Inferior parietal cortex (tissue), 1 donor: Measurements from ENCODE around the gene PPP1R14D.
A peak's percentile ranks its signal among the peaks of the same experiment; 100 is the strongest.
"Not testable (repeated sequence)": the region's sequence is repeated elsewhere in the genome, so short reads cannot be mapped to it uniquely, and the experiment has no call there.

Experiments
- DNase-seq: peaks from one replicate; pipeline ENCODE4 v3.0.0-alpha.2; 2016; ENCODE audit errors: extremely low spot score

The PPP1R14D gene

GRCh38 chr15:40828447-40829036 is at the start of gene PPP1R14D:
Gene PPP1R14D, minus strand, starts transcription at chr15:40828708. Its CDS starts 67 bp downstream, at chr15:40828641.
- no peak for DNase-seq

- DNase-seq = no peak
These were observed 49.2 kb upstream of the PPP1R14D start for GRCh38 chr15:40877694-40878093.

GRCh38 chr15:40875991-40876730 is 47.7 kb upstream of the PPP1R14D start:
- no peak for DNase-seq

DNA sequence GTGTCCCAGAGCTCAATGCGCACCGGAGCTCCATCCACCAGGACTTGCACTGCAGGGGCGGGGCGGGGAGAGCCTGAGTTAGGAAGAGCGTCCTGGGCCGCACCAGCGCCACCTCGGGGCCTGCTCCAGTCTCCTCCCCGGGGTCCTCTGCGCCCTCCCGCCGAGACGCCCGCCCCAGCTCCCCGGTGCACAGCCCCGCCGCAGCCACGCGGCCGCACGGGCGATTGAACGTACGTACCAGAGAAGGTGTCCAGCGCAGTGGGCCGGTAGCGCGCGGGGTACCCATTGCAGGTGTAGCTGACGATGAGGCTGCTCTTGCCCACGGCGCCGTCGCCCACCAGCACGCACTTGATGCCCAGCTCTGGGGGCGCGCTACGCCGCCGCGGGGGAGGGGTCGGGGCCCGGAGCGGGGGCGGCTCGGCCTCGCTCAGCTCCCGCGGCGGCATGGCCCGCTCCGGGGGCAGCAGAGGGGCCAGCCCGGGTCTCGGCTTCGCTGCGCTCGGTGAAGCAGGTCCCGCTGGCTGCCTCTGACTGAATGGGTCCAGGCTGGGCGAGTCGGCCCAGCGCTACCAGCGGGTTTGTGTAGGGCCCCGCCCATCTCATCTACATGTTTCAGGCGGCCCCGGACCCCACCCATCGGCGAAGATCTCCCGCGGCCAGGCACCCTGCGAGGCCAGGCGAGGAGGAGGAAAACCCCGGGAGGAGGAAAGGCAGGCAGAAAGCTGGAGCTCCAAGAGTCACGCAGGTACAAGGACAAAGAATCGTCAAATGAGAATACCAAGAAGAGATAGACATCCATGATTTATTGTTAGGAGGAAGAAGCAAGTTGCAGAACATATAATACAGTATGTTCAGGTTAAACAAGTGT is 45.4 kb upstream of the PPP1R14D start, which contains the start of gene RHOV:
TSS of gene RHOV (minus strand) at position 541 of the 868 bp plus-strand sequence. CDS start at position 446, 95 bp downstream.
- DNase-seq = no peak

DNA sequence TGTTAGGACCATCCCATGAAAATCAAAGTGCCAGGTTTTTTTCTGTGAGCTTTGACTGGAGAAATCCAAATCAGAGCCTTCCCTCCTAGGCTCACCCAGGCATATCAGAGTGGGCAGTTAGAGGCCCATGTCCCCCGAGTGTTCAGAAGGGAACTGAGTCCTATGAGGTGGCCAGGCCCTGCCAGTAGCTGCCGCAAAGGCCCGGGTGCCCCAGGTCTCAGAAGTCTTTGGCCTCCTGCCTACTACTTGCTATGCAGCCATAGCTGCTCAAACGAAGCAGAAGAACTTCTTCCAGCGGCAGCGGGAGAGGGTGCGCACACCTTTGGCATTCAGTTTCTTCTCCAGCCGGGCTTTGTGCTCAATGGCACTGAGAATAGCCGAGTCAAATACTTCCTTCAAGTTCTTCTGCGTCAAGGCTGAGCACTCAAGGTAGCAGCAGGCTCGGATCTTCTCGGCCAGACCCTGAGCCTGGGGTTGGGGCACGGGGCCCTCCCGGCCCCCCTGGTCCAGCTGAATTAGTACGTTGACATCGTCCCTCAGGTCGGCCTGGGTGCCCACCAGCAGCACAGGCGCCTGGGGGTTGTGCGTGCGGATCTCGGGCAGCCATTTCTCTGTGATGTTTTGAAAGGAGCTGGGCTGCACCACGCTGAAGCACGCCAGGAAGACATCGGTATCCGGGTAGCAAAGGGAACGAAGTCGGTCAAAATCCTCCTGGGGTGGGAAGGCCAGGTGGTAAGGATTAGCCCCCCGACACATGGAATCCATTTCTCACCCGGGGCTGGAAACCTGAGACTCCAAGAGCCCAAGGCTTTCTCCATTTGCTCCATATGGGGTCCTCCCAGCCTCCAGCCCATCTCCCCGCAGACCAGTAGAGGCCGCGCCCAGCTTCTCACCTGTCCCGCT is 44.5 kb upstream of the PPP1R14D start:
- no peak for DNase-seq

- DNase-seq = no peak
These were observed 43.5 kb upstream of the PPP1R14D start for GRCh38 chr15:40871749-40872617.

DNA sequence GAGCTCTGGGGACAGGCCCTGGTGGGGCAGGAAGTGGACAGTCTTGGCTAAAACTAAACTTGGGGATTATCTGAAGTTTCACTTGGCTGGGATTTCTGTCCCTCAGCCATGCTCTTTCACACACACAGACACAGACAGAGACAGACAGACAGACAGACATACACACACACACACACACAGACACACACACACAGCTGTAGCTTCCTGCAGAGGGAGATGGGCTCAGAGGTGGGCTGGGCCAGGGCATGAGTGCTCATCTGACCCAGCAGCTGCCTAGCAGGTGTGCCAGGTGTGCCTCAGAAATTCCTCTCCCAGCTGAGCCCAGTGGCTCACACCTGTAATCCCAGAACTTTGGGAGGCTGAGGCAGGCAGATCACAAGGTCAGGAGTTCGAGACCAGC is 42.2 kb upstream of the PPP1R14D start:
- DNase-seq = no peak

DNA sequence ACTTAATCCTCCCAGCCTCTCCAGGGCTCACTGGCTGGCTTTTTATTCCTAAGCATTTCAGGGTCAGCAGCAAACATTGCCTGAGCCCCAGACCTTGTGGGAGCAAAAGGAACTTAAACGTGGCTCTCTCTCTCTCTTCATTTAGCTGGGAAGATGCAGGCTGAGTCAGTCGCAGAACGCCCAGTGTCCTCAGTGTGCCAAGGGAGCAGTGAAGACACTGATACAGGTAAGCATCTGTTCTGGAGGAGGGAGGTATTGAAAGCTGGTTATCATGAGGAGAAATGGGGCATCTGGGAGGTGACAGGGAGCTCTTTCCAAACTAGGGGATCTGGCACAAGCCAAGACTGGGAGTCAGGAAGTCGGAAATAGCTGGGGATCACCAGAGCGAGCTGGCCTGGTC is 41.2 kb upstream of the PPP1R14D start:
- DNase-seq = no peak

- DNase-seq = no peak
These were observed 38.7 kb upstream of the PPP1R14D start for GRCh38 chr15:40867199-40867598.

GRCh38 chr15:40863660-40864270 is 35.3 kb upstream of the PPP1R14D start:
- no peak for DNase-seq

DNA sequence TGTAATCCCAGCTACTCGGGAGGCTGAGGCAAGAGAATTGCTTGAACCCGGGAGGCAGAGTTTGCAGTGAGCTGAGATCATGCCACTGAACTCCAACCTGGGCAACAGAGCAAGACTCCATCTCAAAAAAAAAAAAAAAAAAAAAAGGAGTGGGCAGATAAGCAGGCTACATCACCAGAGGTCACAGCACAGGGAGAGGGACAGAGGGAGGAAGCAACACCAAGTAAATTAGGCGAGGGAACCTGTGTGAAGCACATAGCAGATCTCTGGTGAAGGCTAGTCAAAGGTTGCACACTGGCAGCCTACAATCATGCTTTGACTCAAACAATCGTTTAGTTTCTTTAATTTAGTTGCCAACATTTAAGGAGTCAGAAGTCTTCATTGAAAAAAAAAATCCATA is 32.6 kb upstream of the PPP1R14D start:
- DNase-seq = not testable (repeated sequence)

DNA sequence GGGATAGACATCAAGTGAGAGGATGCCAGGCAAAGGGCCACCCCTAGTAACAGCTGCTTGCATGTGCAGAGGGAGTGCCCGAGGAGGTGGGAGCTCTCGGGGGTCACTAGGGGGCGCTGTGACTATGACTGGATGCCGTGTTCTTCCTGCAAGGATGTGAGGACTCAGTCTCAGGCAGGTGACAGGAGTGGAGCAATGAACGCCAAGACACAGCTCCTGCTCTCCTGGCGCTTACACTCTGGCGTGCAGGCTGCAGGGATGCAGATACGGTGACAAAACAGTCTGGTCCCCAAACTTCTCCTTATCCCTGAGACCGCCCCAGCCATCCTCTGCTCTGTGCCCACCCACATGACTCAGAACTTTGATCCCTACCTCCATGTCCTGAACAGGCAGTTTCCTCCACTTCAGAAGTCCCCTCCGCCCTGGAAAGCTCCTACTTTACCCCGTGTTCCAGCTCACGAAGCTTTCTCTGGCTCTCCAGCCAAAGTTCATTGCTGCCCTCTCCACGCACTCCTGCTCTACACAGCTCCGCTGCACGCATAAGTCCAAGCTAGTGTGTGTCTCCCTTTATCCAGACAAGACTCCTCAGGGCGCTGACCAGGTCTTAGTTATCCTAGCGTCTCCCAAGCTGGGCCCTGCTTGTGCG is 30.8 kb upstream of the PPP1R14D start:
- DNase-seq = peak; percentile 41

GRCh38 chr15:40858706-40859105 is 30.2 kb upstream of the PPP1R14D start:
- no peak for DNase-seq

DNA sequence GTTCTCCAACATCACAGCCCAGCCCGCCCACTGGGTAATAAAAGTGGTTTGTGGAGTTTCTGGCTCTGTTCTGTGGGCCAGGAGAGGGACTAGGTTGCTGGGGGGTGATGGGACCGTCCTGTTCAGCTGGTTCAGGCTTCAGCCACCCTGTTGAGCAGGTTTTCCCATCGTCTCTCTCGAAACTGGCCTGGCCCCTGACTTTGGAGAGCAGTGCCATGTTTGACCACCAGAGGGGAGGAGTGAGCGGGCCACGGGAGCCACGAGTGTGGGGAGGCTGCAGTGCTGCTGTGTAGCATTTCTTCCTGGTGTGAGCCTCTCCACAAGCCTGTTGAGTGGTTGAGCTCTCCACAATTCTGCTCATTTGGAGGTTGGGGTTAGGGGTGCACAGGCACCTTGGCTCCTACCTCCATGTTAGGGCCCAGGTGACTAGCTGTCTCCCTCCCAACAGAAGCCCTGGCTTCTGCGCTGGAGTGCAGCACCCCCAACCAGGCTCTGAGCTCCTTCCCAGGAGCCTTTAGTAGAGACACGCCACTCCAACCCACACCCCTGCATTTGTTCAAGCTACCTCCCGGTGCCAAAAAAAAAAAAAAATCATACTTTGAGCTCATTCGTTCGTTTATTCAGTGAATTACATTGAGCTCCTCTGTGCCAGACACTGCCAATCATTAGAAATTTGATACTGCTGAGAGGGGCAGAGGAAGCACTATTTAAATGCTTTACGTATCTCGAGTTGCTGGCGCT is 29.3 kb upstream of the PPP1R14D start:
- peak; percentile 74 for DNase-seq

DNA sequence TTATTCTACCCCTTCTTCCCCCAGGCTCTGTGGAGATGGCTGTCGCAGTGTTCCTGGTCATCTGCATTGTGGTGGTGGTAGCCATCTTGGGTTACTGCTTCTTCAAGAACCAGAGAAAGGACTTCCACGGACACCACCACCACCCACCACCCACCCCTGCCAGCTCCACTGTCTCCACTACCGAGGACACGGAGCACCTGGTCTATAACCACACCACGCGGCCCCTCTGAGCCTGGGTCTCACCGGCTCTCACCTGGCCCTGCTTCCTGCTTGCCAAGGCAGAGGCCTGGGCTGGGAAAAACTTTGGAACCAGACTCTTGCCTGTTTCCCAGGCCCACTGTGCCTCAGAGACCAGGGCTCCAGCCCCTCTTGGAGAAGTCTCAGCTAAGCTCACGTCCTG is 28.2 kb upstream of the PPP1R14D start:
- DNase-seq = no peak

DNA sequence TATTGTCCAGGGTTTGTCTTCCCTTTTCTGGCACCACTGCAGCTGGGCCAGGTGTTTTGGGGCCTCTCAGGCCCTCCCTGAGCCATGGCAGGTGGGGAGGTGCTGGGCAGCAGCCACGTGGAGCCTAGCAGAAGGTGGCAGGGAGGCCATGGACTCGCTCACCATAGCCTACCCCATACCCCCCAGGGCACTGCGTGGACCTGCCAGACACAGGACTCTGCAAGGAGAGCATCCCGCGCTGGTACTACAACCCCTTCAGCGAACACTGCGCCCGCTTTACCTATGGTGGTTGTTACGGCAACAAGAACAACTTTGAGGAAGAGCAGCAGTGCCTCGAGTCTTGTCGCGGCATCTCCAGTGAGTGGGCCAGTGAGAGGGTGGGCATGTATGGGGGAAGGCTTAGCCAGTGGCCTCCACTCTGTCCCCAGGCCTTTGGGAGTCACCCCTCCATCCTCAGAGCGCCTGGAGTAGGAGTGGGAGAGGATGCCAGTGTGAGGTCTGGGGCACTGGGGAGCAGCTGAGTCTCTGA is 27.3 kb upstream of the PPP1R14D start:
- no peak for DNase-seq

- no peak for DNase-seq
These were observed 25.7 kb upstream of the PPP1R14D start for GRCh38 chr15:40854161-40854560.

DNA sequence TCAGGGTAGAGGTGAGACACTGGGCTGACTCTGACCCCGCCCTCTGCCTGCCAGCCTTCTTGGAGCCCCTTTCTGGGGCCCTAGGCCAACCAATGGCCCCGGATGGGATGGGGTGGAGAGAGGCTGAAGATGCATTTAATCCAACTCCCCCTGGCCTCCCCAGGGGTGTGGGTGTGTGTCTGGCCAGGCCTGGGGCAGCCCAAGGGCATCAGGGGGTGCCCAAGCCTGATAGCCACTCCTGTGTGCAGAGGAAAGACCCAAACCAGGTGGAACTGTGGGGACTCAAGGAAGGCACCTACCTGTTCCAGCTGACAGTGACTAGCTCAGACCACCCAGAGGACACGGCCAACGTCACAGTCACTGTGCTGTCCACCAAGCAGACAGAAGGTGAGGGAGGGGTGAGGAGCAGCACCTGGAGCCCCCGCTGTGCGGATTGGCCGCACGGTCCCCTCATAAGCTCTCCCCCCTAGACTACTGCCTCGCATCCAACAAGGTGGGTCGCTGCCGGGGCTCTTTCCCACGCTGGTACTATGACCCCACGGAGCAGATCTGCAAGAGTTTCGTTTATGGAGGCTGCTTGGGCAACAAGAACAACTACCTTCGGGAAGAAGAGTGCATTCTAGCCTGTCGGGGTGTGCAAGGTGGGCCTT is 24.9 kb upstream of the PPP1R14D start:
- no peak for DNase-seq
